WTC11 (cell line): ENCODE data around the gene IQGAP2.

ENCODE experiments used
- CREB1 ChIP-seq: sonication (generic); formaldehyde crosslinking; IDR thresholded peaks from 2 replicates; pipeline ENCODE4 v1.8.0; 2023; ENCODE audit warnings: mild to moderate bottlenecking, missing genetic modification reagents
- FOXJ3 ChIP-seq: sonication (generic); formaldehyde crosslinking; IDR thresholded peaks from 2 replicates; pipeline ENCODE4 v1.9.0; 2021; ENCODE audit warnings: missing genetic modification reagents, mild to moderate bottlenecking, borderline replicate concordance
- FOXK1 ChIP-seq: sonication (generic); formaldehyde crosslinking; IDR thresholded peaks from 2 replicates; pipeline ENCODE4 v1.8.0; 2022; ENCODE audit warnings: mild to moderate bottlenecking, moderate library complexity, missing genetic modification reagents
- FOXP1 ChIP-seq: sonication (generic); formaldehyde crosslinking; IDR thresholded peaks from 2 replicates; pipeline ENCODE4 v1.8.0; 2022; ENCODE audit warnings: missing genetic modification reagents, mild to moderate bottlenecking, moderate library complexity, borderline replicate concordance
- NFE2L1 ChIP-seq: sonication (generic); formaldehyde crosslinking; IDR thresholded peaks from 2 replicates; pipeline ENCODE4 v1.8.1; 2023; ENCODE audit warnings: missing genetic modification reagents
- RELA ChIP-seq: sonication (generic); formaldehyde crosslinking; IDR thresholded peaks from 2 replicates; pipeline ENCODE4 v1.8.1; 2022; ENCODE audit warnings: missing genetic modification reagents, mild to moderate bottlenecking, borderline replicate concordance
- SP1 ChIP-seq: sonication (generic); formaldehyde crosslinking; conservative IDR thresholded peaks from 2 replicates; pipeline ENCODE4 v1.8.1; 2022; ENCODE audit warnings: missing genetic modification reagents
- USF2 ChIP-seq: sonication (generic); formaldehyde crosslinking; IDR thresholded peaks from 2 replicates; pipeline ENCODE4 v1.8.1; 2023; ENCODE audit warnings: mild to moderate bottlenecking, missing genetic modification reagents, moderate library complexity
- ZNF263 ChIP-seq: sonication (generic); formaldehyde crosslinking; IDR thresholded peaks from 2 replicates; pipeline ENCODE4 v1.8.1; 2022; ENCODE audit warnings: low read depth, mild to moderate bottlenecking, moderate library complexity, missing genetic modification reagents
- ZNF317 ChIP-seq: sonication (generic); formaldehyde crosslinking; IDR thresholded peaks from 2 replicates; pipeline ENCODE4 v1.8.1; 2023; ENCODE audit warnings: low read depth, mild to moderate bottlenecking, moderate library complexity, missing genetic modification reagents, borderline replicate concordance
- ZNF416 ChIP-seq: fragments of 250-450 bp; sonication (Bioruptor Pico); IDR thresholded peaks from 2 replicates; pipeline ENCODE4 v1.9.0; 2021; ENCODE audit warnings: mild to moderate bottlenecking, inconsistent platforms
- TF ChIP-seq, protein P1 (sequence below): fragments of 200-600 bp; IDR thresholded peaks from 2 replicates; pipeline ENCODE4 v1.8.0; 2022; ENCODE audit warnings: antibody characterized with exemption
- TF ChIP-seq, protein P2 (sequence below): sonication (generic); formaldehyde crosslinking; conservative IDR thresholded peaks from 2 replicates; pipeline ENCODE4 v1.8.1; 2022; ENCODE audit warnings: mild to moderate bottlenecking, missing genetic modification reagents

DNA sequence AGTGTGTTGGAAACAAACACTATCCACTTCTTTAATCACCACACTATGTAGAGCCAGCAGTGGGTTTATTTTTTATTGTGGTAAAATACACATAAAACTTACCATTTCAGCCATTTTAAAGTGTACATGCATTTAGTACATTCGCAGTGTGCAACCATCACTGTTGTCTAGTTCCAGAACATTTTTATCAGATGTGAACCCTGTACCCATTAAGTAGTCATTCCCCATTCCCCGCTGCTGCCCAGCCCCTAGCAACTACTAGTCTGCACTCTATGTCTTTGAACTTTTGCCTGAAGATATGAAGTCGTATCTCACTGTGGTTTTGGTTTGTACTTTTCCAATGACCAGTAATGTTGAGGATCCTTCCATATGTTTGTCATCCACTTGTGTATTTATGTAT lies 282.6 kb downstream of the IQGAP2 start:
- TF ChIP-seq, protein P1, sequence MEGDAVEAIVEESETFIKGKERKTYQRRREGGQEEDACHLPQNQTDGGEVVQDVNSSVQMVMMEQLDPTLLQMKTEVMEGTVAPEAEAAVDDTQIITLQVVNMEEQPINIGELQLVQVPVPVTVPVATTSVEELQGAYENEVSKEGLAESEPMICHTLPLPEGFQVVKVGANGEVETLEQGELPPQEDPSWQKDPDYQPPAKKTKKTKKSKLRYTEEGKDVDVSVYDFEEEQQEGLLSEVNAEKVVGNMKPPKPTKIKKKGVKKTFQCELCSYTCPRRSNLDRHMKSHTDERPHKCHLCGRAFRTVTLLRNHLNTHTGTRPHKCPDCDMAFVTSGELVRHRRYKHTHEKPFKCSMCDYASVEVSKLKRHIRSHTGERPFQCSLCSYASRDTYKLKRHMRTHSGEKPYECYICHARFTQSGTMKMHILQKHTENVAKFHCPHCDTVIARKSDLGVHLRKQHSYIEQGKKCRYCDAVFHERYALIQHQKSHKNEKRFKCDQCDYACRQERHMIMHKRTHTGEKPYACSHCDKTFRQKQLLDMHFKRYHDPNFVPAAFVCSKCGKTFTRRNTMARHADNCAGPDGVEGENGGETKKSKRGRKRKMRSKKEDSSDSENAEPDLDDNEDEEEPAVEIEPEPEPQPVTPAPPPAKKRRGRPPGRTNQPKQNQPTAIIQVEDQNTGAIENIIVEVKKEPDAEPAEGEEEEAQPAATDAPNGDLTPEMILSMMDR: no peak
- TF ChIP-seq FOXP1 (CRISPR knock-in tag): no peak
- no peak for TF ChIP-seq ZNF317 (CRISPR knock-in tag)
- no peak for TF ChIP-seq NFE2L1 (CRISPR knock-in tag)
- no peak for TF ChIP-seq USF2 (CRISPR knock-in tag)
- no peak for TF ChIP-seq FOXJ3 (CRISPR knock-in tag)
- TF ChIP-seq ZNF263 (CRISPR knock-in tag): no peak
- no peak for TF ChIP-seq ZNF416 (CRISPR knock-in tag)
- TF ChIP-seq FOXK1 (CRISPR knock-in tag): no peak
- no peak for TF ChIP-seq SP1 (CRISPR knock-in tag)
- TF ChIP-seq, protein P2, sequence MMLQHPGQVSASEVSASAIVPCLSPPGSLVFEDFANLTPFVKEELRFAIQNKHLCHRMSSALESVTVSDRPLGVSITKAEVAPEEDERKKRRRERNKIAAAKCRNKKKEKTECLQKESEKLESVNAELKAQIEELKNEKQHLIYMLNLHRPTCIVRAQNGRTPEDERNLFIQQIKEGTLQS: no peak
- no peak for TF ChIP-seq CREB1 (CRISPR knock-in tag)
- TF ChIP-seq RELA: no peak
